WTC11 (cell line): ENCODE measurements around the gene LOXL1. TPM values are rescaled to one million over a fixed set of nuclear protein-coding genes. Genes with fewer than 3 reads are reported as not detected.

ENCODE experiments used
- ATAC-seq: fragments of 200-7000 bp; cut with Tn5 transposase; 2 replicates; pipeline ENCODE4 v1.10.0; 2021; ENCODE audit warnings: mild to moderate bottlenecking, moderate library complexity
- CTCF ChIA-PET: fragments of 300-600 bp; sonication (Branson Sonifier 250); formaldehyde crosslinking; loops from one replicate; lab custom pipeline; 2021; ENCODE audit warnings: antibody characterized with exemption; lab: Charles Lee
- POLR2A ChIA-PET: fragments of 350-600 bp; sonication (Branson Sonifier 250); formaldehyde crosslinking; loops from one replicate; lab custom pipeline; 2021; ENCODE audit warnings: antibody characterized with exemption; lab: Charles Lee
- DNase-seq: peaks from one replicate; pipeline ENCODE4 v3.0.0; 2021; ENCODE audit warnings: low spot score
- H3K27ac Mint-ChIP-seq: 2 replicates; pipeline ENCODE4 v1.8.0; 2021; ENCODE audit warnings: mixed read lengths
- H3K27me3 Mint-ChIP-seq: 2 replicates; pipeline ENCODE4 v1.8.0; 2021; ENCODE audit warnings: low read depth, mild to moderate bottlenecking, moderate library complexity, mixed read lengths
- H3K36me3 Mint-ChIP-seq: 2 replicates; pipeline ENCODE4 v1.8.0; 2021; ENCODE audit warnings: mixed read lengths
- H3K4me1 Mint-ChIP-seq: 2 replicates; pipeline ENCODE4 v1.8.0; 2022; ENCODE audit warnings: mixed read lengths
- H3K4me3 Mint-ChIP-seq: 2 replicates; pipeline ENCODE4 v1.8.0; 2021; ENCODE audit warnings: mild to moderate bottlenecking, moderate library complexity, mixed read lengths
- H3K9me3 Mint-ChIP-seq: 2 replicates; pipeline ENCODE4 v1.8.0; 2021; ENCODE audit warnings: mixed read lengths
- FOXK1 ChIP-seq: sonication (generic); formaldehyde crosslinking; IDR thresholded peaks from 2 replicates; pipeline ENCODE4 v1.8.0; 2022; ENCODE audit warnings: mild to moderate bottlenecking, moderate library complexity, missing genetic modification reagents
- MXD4 ChIP-seq: fragments of 250-450 bp; sonication (Bioruptor Pico); IDR thresholded peaks from 2 replicates; pipeline ENCODE4 v1.8.0; 2021; ENCODE audit warnings: mild to moderate bottlenecking, moderate library complexity, borderline replicate concordance
- NR1H2 ChIP-seq: sonication (generic); formaldehyde crosslinking; IDR thresholded peaks from 2 replicates; pipeline ENCODE4 v1.9.0; 2021; ENCODE audit warnings: mild to moderate bottlenecking, moderate library complexity, missing genetic modification reagents
- NR2C2 ChIP-seq: sonication (generic); formaldehyde crosslinking; IDR thresholded peaks from 2 replicates; pipeline ENCODE4 v1.8.0; 2022; ENCODE audit warnings: mild to moderate bottlenecking, missing genetic modification reagents
- PRRX2 ChIP-seq: fragments of 250-450 bp; sonication (Bioruptor Pico); IDR thresholded peaks from 2 replicates; pipeline ENCODE4 v1.8.0; 2021; ENCODE audit warnings: mild to moderate bottlenecking
- RELA ChIP-seq: sonication (generic); formaldehyde crosslinking; IDR thresholded peaks from 2 replicates; pipeline ENCODE4 v1.8.1; 2022; ENCODE audit warnings: missing genetic modification reagents, mild to moderate bottlenecking, borderline replicate concordance
- RORB ChIP-seq: fragments of 250-450 bp; sonication (Bioruptor Pico); IDR thresholded peaks from 2 replicates; pipeline ENCODE4 v1.9.0; 2021; ENCODE audit warnings: mild to moderate bottlenecking
- SMAD3 ChIP-seq: sonication (generic); formaldehyde crosslinking; IDR thresholded peaks from 2 replicates; pipeline ENCODE4 v1.8.0; 2022; ENCODE audit warnings: missing genetic modification reagents, mild to moderate bottlenecking, borderline replicate concordance
- TEAD1 ChIP-seq: sonication (generic); formaldehyde crosslinking; IDR thresholded peaks from 2 replicates; pipeline ENCODE4 v1.8.0; 2022; ENCODE audit warnings: mild to moderate bottlenecking, missing genetic modification reagents
- ZBTB21 ChIP-seq: sonication (generic); formaldehyde crosslinking; IDR thresholded peaks from 2 replicates; pipeline ENCODE4 v1.8.1; 2023; ENCODE audit warnings: mild to moderate bottlenecking, missing genetic modification reagents, borderline replicate concordance
- ZNF232 ChIP-seq: sonication (generic); formaldehyde crosslinking; IDR thresholded peaks from 2 replicates; pipeline ENCODE4 v1.8.0; 2022; ENCODE audit warnings: mild to moderate bottlenecking, missing genetic modification reagents
- total RNA-seq: library from RNA; stranded (reverse); gene quantifications from 3 replicates; pipeline ENCODE4 v1.2.3, GENCODE V29; 2021
- TF ChIP-seq, protein P1 (sequence below): sonication (generic); formaldehyde crosslinking; IDR thresholded peaks from 2 replicates; pipeline ENCODE4 v1.8.0; 2023; ENCODE audit warnings: missing genetic modification reagents
- TF ChIP-seq, protein P2 (sequence below): fragments of 250-450 bp; sonication (Bioruptor Pico); IDR thresholded peaks from 2 replicates; pipeline ENCODE4 v1.9.0; 2021; ENCODE audit warnings: mild to moderate bottlenecking
- TF ChIP-seq, protein P3 (sequence below): sonication (generic); formaldehyde crosslinking; IDR thresholded peaks from 2 replicates; pipeline ENCODE4 v1.8.0; 2023; ENCODE audit warnings: missing genetic modification reagents, mild to moderate bottlenecking, borderline replicate concordance
- TF ChIP-seq, protein P4 (sequence below): fragments of 250-450 bp; sonication (Bioruptor Pico); IDR thresholded peaks from 2 replicates; pipeline ENCODE4 v1.9.0; 2021; ENCODE audit warnings: moderate library complexity, mild to moderate bottlenecking, inconsistent platforms, borderline replicate concordance
- TF ChIP-seq, protein P5 (sequence below): sonication (generic); formaldehyde crosslinking; IDR thresholded peaks from 2 replicates; pipeline ENCODE4 v1.8.1; 2022; ENCODE audit warnings: low read depth, mild to moderate bottlenecking, moderate library complexity, missing genetic modification reagents, borderline replicate concordance

The LOXL1 gene
- total RNA-seq, 1 experiment from 2014 or later: 10.6 TPM

DNA sequence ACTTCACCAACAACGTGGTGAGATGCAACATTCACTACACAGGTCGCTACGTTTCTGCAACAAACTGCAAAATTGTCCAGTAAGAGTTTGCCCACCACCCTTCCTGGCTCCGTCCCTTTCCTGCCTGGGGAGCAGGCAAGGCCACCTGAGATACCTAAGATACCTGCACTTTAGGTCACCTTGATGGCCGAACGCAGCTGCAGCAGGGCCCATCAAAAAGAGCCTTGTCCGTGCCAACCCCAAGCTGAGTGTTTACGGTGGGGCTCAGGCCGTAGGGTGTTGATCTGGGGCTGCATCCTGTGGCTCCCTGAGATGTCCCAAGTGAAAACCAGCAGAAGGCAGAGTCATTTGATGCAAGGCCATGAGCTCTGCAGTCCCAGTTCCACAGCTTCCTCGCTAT is 23.2 kb downstream of the LOXL1 start:
- no peak for DNase-seq
- ATAC-seq: no peak
- Mint-ChIP-seq H3K4me1 (peaks cover 10% of the 10 kb centered on the region), H3K9me3 (no peaks in the 10 kb centered on the region), H3K4me3 (no peak overlapping the region), H3K27ac (no peak overlapping the region), H3K27me3 (peaks cover 3% of the 10 kb centered on the region; the same call in 1 of the 2 replicates), H3K36me3 (no peaks in the 10 kb centered on the region)
- ChIA-PET POLR2A (no interaction called here), CTCF (interaction anchor here (0.6 to 7.3 kb wide), 6 partner anchors 17 to 354 kb away, joined by 3 to 93 read pairs (median 6); partner anchors contain the start of gene LOXL1)
- TF ChIP-seq, protein P1, sequence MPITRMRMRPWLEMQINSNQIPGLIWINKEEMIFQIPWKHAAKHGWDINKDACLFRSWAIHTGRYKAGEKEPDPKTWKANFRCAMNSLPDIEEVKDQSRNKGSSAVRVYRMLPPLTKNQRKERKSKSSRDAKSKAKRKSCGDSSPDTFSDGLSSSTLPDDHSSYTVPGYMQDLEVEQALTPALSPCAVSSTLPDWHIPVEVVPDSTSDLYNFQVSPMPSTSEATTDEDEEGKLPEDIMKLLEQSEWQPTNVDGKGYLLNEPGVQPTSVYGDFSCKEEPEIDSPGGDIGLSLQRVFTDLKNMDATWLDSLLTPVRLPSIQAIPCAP (CRISPR knock-in tag): no peak
- TF ChIP-seq TEAD1 (CRISPR knock-in tag) (no peak), ZNF232 (CRISPR knock-in tag) (no peak), PRRX2 (CRISPR knock-in tag) (no peak), FOXK1 (CRISPR knock-in tag) (no peak)
- TF ChIP-seq, protein P2, sequence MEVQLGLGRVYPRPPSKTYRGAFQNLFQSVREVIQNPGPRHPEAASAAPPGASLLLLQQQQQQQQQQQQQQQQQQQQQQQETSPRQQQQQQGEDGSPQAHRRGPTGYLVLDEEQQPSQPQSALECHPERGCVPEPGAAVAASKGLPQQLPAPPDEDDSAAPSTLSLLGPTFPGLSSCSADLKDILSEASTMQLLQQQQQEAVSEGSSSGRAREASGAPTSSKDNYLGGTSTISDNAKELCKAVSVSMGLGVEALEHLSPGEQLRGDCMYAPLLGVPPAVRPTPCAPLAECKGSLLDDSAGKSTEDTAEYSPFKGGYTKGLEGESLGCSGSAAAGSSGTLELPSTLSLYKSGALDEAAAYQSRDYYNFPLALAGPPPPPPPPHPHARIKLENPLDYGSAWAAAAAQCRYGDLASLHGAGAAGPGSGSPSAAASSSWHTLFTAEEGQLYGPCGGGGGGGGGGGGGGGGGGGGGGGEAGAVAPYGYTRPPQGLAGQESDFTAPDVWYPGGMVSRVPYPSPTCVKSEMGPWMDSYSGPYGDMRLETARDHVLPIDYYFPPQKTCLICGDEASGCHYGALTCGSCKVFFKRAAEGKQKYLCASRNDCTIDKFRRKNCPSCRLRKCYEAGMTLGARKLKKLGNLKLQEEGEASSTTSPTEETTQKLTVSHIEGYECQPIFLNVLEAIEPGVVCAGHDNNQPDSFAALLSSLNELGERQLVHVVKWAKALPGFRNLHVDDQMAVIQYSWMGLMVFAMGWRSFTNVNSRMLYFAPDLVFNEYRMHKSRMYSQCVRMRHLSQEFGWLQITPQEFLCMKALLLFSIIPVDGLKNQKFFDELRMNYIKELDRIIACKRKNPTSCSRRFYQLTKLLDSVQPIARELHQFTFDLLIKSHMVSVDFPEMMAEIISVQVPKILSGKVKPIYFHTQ (CRISPR knock-in tag): no peak
- TF ChIP-seq, protein P3, sequence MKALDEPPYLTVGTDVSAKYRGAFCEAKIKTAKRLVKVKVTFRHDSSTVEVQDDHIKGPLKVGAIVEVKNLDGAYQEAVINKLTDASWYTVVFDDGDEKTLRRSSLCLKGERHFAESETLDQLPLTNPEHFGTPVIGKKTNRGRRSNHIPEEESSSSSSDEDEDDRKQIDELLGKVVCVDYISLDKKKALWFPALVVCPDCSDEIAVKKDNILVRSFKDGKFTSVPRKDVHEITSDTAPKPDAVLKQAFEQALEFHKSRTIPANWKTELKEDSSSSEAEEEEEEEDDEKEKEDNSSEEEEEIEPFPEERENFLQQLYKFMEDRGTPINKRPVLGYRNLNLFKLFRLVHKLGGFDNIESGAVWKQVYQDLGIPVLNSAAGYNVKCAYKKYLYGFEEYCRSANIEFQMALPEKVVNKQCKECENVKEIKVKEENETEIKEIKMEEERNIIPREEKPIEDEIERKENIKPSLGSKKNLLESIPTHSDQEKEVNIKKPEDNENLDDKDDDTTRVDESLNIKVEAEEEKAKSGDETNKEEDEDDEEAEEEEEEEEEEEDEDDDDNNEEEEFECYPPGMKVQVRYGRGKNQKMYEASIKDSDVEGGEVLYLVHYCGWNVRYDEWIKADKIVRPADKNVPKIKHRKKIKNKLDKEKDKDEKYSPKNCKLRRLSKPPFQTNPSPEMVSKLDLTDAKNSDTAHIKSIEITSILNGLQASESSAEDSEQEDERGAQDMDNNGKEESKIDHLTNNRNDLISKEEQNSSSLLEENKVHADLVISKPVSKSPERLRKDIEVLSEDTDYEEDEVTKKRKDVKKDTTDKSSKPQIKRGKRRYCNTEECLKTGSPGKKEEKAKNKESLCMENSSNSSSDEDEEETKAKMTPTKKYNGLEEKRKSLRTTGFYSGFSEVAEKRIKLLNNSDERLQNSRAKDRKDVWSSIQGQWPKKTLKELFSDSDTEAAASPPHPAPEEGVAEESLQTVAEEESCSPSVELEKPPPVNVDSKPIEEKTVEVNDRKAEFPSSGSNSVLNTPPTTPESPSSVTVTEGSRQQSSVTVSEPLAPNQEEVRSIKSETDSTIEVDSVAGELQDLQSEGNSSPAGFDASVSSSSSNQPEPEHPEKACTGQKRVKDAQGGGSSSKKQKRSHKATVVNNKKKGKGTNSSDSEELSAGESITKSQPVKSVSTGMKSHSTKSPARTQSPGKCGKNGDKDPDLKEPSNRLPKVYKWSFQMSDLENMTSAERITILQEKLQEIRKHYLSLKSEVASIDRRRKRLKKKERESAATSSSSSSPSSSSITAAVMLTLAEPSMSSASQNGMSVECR (CRISPR knock-in tag): no peak

DNA sequence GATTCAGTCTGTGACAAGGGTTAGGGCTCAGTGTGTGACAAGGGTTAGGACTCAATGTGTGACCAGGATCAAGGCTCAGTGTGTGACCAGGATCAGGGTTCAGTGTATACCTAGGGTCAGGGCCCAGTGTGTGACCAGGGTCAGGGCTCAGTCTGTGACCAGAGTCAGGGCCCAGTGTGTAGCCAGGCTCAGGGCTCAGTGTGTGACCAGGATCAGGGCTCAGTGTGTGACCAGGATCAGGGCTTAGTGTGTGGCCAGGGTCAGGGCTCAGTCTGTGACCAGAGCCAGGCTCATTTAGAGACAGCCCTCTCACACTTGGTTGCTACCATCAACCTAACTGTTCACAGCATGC is 24.2 kb downstream of the LOXL1 start:
- H3K4me3 Mint-ChIP-seq: no peak overlapping the region
- peaks cover 3% of the 10 kb centered on the region; the same call in 1 of the 2 replicates for H3K27me3 Mint-ChIP-seq
- POLR2A ChIA-PET: interaction anchor here (1.1 kb wide), 1 partner anchor 86 kb away, joined by 3 read pairs; no protein-coding TSS in a partner anchor
- H3K4me1 Mint-ChIP-seq: peaks cover 10% of the 10 kb centered on the region
- no peak for TF ChIP-seq ZBTB21 (CRISPR knock-in tag)
- no peak for TF ChIP-seq NR1H2
- TF ChIP-seq MXD4 (CRISPR knock-in tag): no peak
- TF ChIP-seq, protein P4, sequence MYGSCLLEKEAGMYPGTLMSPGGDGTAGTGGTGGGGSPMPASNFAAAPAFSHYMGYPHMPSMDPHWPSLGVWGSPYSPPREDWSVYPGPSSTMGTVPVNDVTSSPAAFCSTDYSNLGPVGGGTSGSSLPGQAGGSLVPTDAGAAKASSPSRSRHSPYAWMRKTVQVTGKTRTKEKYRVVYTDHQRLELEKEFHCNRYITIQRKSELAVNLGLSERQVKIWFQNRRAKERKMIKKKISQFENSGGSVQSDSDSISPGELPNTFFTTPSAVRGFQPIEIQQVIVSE: no peak
- no peak for TF ChIP-seq SMAD3 (CRISPR knock-in tag)
- TF ChIP-seq NR2C2 (CRISPR knock-in tag): no peak
- no peak for TF ChIP-seq RELA (CRISPR knock-in tag)
- TF ChIP-seq, protein P5, sequence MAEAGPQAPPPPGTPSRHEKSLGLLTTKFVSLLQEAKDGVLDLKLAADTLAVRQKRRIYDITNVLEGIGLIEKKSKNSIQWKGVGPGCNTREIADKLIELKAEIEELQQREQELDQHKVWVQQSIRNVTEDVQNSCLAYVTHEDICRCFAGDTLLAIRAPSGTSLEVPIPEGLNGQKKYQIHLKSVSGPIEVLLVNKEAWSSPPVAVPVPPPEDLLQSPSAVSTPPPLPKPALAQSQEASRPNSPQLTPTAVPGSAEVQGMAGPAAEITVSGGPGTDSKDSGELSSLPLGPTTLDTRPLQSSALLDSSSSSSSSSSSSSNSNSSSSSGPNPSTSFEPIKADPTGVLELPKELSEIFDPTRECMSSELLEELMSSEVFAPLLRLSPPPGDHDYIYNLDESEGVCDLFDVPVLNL (CRISPR knock-in tag): no peak
- TF ChIP-seq RORB (CRISPR knock-in tag): no peak
- TF ChIP-seq, all 79 proteins: peak for 0
- H3K27ac Mint-ChIP-seq: no peak overlapping the region
- H3K9me3 Mint-ChIP-seq: no peaks in the 10 kb centered on the region
- CTCF ChIA-PET: interaction anchor here (0.6 to 7.3 kb wide), 38 partner anchors 10 to 423 kb away, joined by 3 to 93 read pairs (median 6); partner anchors contain the start of genes LOXL1 and PML
- ATAC-seq (no peak), DNase-seq (no peak)
- no peaks in the 10 kb centered on the region for H3K36me3 Mint-ChIP-seq
